Left lung (tissue), 10 donors: ENCODE measurements around the gene CHCHD1. TPM values are rescaled to one million over a fixed set of nuclear protein-coding genes. Genes with fewer than 3 reads are reported as not detected.
"Not testable (repeated sequence)": the region's sequence is repeated elsewhere in the genome, so short reads cannot be mapped to it uniquely, and the experiment has no call there.

Source experiments
- ATAC-seq: fragments of 200-7000 bp; cut with Tn5 transposase; one replicate; pipeline ENCODE4 v1.9.1; 2020; ENCODE audit warnings: moderate library complexity
- DNase-seq, 4 donors: peaks; one replicate each; pipeline ENCODE4 v3.0.0-alpha.2; 2013 to 2020
- H3K27ac ChIP-seq, 2 donors: fragments of 200-600 bp; sonication (generic) in 1 of 2; one replicate each; pipeline versions ENCODE4 v1.5.0 to v1.8.0; 2020 to 2021
- H3K27me3 ChIP-seq, 2 donors: fragments of 200-600 bp; sonication (generic) in 1 of 2; one replicate each; pipeline versions ENCODE4 v1.5.0 to v1.8.0; 2020 to 2021
- H3K36me3 ChIP-seq, 2 donors: fragments of 200-600 bp; sonication (generic) in 1 of 2; one replicate each; pipeline versions ENCODE4 v1.5.0 to v1.8.0; 2020 to 2021
- H3K4me1 ChIP-seq, 2 donors: fragments of 200-600 bp; one replicate each; pipeline ENCODE4 v1.8.0; 2021
- H3K4me3 ChIP-seq, 2 donors: fragments of 200-600 bp; sonication (generic) in 1 of 2; one replicate each; pipeline versions ENCODE4 v1.5.0 to v1.8.0; 2020 to 2021; ENCODE audit warnings: mild to moderate bottlenecking in 1 of 2
- H3K9me3 ChIP-seq, 2 donors: fragments of 200-600 bp; sonication (generic) in 1 of 2; one replicate each; pipeline versions ENCODE4 v1.5.0 to v1.8.0; 2020 to 2021
- CTCF ChIP-seq, 2 donors: fragments of 200-600 bp; sonication (generic) in 1 of 2; IDR thresholded peaks; one replicate each; pipeline versions ENCODE4 v1.5.0 to v1.8.0; 2021; ENCODE audit warnings: antibody characterized with exemption in 2 of 2
- intact Hi-C, 2 donors: fragments of 100-400 bp; cut with DNase I; formaldehyde crosslinking; loops; one replicate each; pipeline versions ENCODE4 v1.11.2 to v1.14.2; 2022
- polyA plus RNA-seq, 6 donors: library from polyadenylated mRNA; unstranded; fragments of 120-200 nt; gene quantifications; one replicate each; pipeline ENCODE4 v1.2.1, GENCODE V29; 2013; ENCODE audit not compliant: insufficient read length in 6 of 6
- total RNA-seq, 2 donors: library from RNA; stranded (reverse); fragmentation: NEBNext Ultra II Directional; extraction: Animal tissue kit (Norgen Biotek cat#: 25700); gene quantifications; one replicate each; pipeline ENCODE4 v1.2.1, GENCODE V29; 2021
- donor health status: DM: no; HTN: yes; CAD: no.
- donor health status: DM: no; HTN: no; CAD: no.

Gene CHCHD1
- total and polyA plus RNA-seq, 8 donors: 24.8 to 41.5 (median 37.5) TPM

- peaks cover 0 to 67% of the 10 kb centered on the region in 2 donors for H3K36me3 ChIP-seq
- H3K9me3 ChIP-seq: no peaks in the 10 kb centered on the region
- H3K27ac ChIP-seq: no peak overlapping the region
- DNase-seq: no peak
- no peak for ATAC-seq
- H3K27me3 ChIP-seq: no peaks in the 10 kb centered on the region
- intact Hi-C loops: no loop called here
- no peak for TF ChIP-seq CTCF (IDR thresholded peaks at IDR 0.05)
- H3K4me1 ChIP-seq: peaks cover 3 to 18% of the 10 kb centered on the region in 2 donors
- no peak overlapping the region for H3K4me3 ChIP-seq
Measured at GRCh38 chr10:73823391-73823790, 41.5 kb downstream of the CHCHD1 start.

- TF ChIP-seq CTCF (IDR thresholded peaks at IDR 0.05): no peak
- DNase-seq: no peak
- H3K4me3 ChIP-seq: no peak overlapping the region
- no peak overlapping the region for H3K27ac ChIP-seq
- peaks cover 3 to 10% of the 10 kb centered on the region in 2 donors for H3K4me1 ChIP-seq
- no peak for ATAC-seq
- intact Hi-C loops: no loop called here
- no peaks in the 10 kb centered on the region for H3K27me3 ChIP-seq
- H3K36me3 ChIP-seq: peaks cover 0 to 67% of the 10 kb centered on the region in 2 donors
- H3K9me3 ChIP-seq: no peaks in the 10 kb centered on the region
Measured at GRCh38 chr10:73824146-73824725, 42.4 kb downstream of the CHCHD1 start.

- TF ChIP-seq CTCF (IDR thresholded peaks at IDR 0.05): no peak
- Histone ChIP-seq H3K4me1 (no peaks in the 10 kb centered on the region), H3K27ac (no peak overlapping the region), H3K27me3 (no peaks in the 10 kb centered on the region), H3K36me3 (peaks cover 0 to 66% of the 10 kb centered on the region in 2 donors), H3K4me3 (no peak overlapping the region), H3K9me3 (no peaks in the 10 kb centered on the region)
- DNase-seq (no peak), ATAC-seq (no peak)
- intact Hi-C loops: no loop called here
Measured at GRCh38 chr10:73827346-73828089, 45.7 kb downstream of the CHCHD1 start.

- Histone ChIP-seq H3K27me3 (no peaks in the 10 kb centered on the region), H3K9me3 (no peaks in the 10 kb centered on the region), H3K4me3 (no peak overlapping the region), H3K27ac (no peak overlapping the region), H3K36me3 (peaks cover 0 to 61% of the 10 kb centered on the region in 2 donors), H3K4me1 (no peaks in the 10 kb centered on the region)
- no peak for TF ChIP-seq CTCF (IDR thresholded peaks at IDR 0.05)
- intact Hi-C loops: no loop called here
- DNase-seq (no peak), ATAC-seq (no peak)
Measured at GRCh38 chr10:73828161-73828560, 46.3 kb downstream of the CHCHD1 start.

GRCh38 chr10:73829090-73829489 lies 47.2 kb downstream of the CHCHD1 start:
- ATAC-seq, DNase-seq, H3K27ac ChIP-seq, H3K4me3 ChIP-seq, H3K4me1 ChIP-seq, intact Hi-C loops, H3K27me3 ChIP-seq, H3K9me3 ChIP-seq: not testable (repeated sequence)
- H3K36me3 ChIP-seq: peaks cover 0 to 51% of the 10 kb centered on the region in 2 donors

Other genes starting within 250 kb of the CHCHD1 start
- 100 to 1,000 TPM in 1 of 2 donors, 10 to 100 TPM in 1; 67.3 to 122 TPM for gene USP54, start 190.7 kb upstream of the CHCHD1 start, total RNA-seq
- 10 to 100 TPM; 54.8 to 69.3 (median 62.9) TPM for gene USP54, start 190.7 kb upstream of the CHCHD1 start, polyA plus RNA-seq
- gene MYOZ1, start 140.6 kb upstream of the CHCHD1 start, total RNA-seq: 1 to 10 TPM in 1 of 2 donors, under 1 TPM in 1; 0.99 to 2.1 TPM
- gene MYOZ1, start 140.6 kb upstream of the CHCHD1 start, polyA plus RNA-seq: 1 to 10 TPM; 1.7 to 3.1 (median 2.7) TPM
- gene SYNPO2L, start 126.0 kb upstream of the CHCHD1 start, total RNA-seq: under 1 TPM; 0.20 to 0.42 TPM
- 1 to 10 TPM in 3 of 6 donors, under 1 TPM in 3; 0.60 to 1.3 (median 0.92) TPM for gene SYNPO2L, start 126.0 kb upstream of the CHCHD1 start, polyA plus RNA-seq
- gene AGAP5, start 83.9 kb upstream of the CHCHD1 start, total RNA-seq: 1 to 10 TPM; 8.4 to 10.0 TPM
- 10 to 100 TPM; 20.0 to 35.4 (median 27.4) TPM for gene AGAP5, start 83.9 kb upstream of the CHCHD1 start, polyA plus RNA-seq
- gene SEC24C, start 37.7 kb upstream of the CHCHD1 start, total RNA-seq: 10 to 100 TPM; 86.6 to 88.1 TPM
- gene SEC24C, start 37.7 kb upstream of the CHCHD1 start, polyA plus RNA-seq: 10 to 100 TPM; 59.9 to 77.7 (median 63.1) TPM
- 100 to 1,000 TPM; 103 to 112 TPM for gene ZSWIM8, start 3.6 kb downstream of the CHCHD1 start, total RNA-seq
- 100 to 1,000 TPM in 1 of 6 donors, 10 to 100 TPM in 5; 85.2 to 119 (median 91.9) TPM for gene ZSWIM8, start 3.6 kb downstream of the CHCHD1 start, polyA plus RNA-seq
- gene NDST2, start 29.6 kb downstream of the CHCHD1 start, total RNA-seq: 10 to 100 TPM; 24.1 to 32.2 TPM
- 10 to 100 TPM; 30.1 to 39.8 (median 37.1) TPM for gene NDST2, start 29.6 kb downstream of the CHCHD1 start, polyA plus RNA-seq
- 10 to 100 TPM; 28.9 to 36.6 TPM for gene CAMK2G, start 92.5 kb downstream of the CHCHD1 start, total RNA-seq
- gene CAMK2G, start 92.5 kb downstream of the CHCHD1 start, polyA plus RNA-seq: 10 to 100 TPM; 31.5 to 44.5 (median 36.1) TPM
- gene PLAU, start 129.1 kb downstream of the CHCHD1 start, total RNA-seq: 10 to 100 TPM; 26.6 to 29.0 TPM
- gene PLAU, start 129.1 kb downstream of the CHCHD1 start, polyA plus RNA-seq: 1 to 10 TPM; 1.4 to 2.6 (median 1.7) TPM
- gene VCL, start 216.1 kb downstream of the CHCHD1 start, total RNA-seq: 100 to 1,000 TPM; 179 to 195 TPM
- gene VCL, start 216.1 kb downstream of the CHCHD1 start, polyA plus RNA-seq: 100 to 1,000 TPM in 1 of 6 donors, 10 to 100 TPM in 5; 90.6 to 108 (median 95.7) TPM